Fibroblast of upper back skin (primary cell): ENCODE data around the gene RARB.

Source experiments
- DNase-seq: peaks from one replicate; pipeline ENCODE4 v3.0.0-alpha.2; 2013

RARB gene

DNA sequence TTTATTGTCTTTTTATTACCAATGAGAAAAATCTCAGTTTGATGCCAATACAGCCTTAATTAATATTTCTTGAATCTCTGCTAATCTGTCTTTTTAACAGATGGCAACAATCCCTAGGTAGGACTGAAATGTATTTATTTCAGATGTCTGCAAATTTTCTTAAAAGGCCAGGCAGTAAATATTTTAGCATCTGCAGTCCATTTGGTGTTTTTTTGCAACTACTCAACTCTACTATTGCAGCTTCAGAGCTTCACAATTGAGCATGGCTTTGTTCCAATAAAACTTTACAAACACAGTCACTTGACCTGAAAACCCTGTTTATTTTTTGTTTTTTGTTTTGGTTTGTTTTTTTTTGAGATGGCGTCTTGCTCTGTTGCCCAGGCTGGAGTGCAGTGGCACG is 82.7 kb downstream of the RARB start:
- DNase-seq: no peak

DNA sequence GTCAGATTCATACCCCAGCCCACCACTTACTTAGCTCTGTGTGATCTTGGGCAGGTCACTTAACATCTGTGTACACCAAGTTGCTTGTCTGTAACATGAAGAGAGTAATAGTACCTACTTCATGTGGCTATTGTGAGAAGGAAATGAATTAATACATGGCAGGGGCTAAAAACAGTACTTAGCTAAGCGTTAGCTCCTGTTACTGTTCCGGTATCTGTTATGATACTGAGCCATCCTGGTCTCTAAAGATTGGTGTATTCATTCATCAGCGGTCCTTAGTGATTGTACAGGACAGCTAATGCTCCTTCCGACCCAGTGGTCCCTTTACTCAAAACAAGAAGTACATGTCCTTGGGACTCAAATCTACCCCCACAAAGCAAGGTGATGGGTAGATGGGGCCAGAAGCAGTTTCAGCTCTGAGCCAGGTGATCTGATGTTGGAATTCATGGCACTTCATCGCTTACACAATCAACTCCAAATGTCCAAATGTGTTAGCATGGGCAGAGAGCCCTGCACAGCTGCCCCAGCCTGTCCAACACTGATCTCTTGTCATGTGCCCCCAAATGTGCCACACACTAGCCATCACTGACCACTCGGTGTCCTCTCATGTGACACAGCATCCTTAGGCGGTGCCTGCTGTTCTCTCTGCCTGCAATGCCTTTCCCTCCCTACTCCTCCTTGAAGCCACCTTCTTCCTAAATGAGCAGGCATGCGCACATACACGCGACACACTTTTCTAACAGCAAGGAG is 84.1 kb downstream of the RARB start:
- no peak for DNase-seq

DNA sequence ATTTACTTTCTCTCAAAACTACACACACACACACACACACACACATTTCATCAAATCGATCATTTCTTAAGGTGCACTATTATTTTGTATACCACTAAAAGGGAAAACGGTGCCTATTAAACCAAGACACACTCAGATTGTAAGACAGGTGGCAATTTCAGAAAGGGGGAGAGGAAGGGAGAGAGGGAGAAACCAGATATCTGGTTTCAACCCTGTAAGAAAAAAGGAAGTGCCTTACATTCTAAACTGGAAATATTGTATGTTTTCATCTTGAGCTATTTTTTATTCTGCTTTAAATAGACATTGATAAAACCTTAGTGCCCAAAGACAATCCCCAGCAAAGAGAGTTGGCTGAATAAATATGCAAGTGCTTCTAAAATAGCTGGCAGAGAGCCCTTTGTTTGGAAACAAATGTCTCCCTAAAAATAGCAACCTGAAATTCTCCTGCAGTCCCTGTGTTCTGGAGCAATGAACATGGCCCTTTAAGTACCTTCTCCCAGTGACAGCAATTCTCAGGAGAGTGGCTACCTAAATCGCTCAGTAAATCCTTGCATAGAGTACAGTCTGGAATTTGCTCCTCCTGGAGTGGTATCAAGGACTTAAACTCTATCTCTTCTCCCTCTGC is 85.7 kb downstream of the RARB start:
- no peak for DNase-seq

DNA sequence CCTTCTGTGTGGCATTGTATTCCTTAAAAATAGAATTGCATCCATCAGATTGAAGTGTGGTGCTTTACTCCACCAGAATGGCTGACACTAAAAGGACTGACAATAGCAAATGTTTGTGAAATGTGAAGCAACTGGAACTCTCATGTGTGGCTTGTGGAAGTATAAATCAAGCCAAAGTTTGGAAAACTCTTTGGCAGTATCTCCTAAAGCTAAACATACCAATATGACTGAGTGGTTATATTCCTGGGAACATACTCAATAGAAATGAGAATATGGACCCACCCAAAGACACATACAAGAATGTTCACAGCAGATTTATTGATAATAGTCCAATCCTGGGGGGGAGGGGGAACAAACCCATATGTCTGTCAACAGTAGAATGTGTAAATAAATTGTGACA is 87.1 kb downstream of the RARB start:
- DNase-seq: peak; percentile 71

DNA sequence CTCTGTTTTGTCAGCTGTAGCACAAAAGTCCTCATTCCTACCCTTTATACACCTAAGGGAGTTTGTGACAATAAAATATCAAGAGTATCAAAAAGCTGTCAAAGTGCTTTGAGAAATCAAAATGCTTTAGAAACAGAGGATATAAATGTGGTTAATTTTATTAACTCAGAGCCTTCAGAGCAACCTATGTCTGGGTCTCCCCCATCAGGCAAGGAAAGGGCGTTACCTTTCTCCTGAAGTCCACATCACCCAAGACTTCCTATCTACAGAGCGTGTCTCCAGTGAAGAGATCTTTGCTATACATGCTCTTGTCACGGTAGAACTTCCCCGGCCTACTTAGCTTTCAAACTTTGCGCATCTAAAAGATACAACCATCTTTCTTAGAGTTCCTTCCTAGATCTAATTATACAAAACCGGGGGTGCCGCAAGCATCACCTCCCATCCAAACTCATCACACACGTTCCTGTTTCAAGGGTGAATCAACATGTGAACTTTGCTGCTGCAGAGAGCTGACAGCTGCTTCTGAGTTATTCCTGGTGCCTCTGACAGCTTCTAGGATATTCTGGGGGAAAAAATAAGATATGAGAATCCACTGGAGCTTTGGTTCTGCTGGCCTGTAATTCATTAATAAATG is 93.0 kb downstream of the RARB start:
- no peak for DNase-seq

DNA sequence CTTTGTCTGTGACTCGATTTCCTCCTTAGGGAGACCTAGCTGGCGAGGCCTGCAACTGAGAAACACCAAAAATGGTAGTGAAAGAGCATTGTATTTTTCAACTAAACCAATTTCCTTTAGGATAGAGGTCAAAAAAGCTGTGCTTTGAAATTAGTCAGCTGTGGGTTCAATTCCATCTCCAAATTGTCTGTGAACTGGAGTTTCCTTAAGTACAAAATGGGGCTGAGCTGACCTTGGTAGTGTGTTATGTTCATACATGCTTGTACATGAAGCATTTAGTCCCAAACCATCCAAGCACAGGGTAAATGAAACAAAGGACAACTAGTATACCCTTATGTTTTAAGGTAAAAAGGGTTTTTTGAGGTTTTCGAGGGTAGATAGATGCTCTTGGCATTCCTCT is 99.3 kb downstream of the RARB start:
- no peak for DNase-seq

DNA sequence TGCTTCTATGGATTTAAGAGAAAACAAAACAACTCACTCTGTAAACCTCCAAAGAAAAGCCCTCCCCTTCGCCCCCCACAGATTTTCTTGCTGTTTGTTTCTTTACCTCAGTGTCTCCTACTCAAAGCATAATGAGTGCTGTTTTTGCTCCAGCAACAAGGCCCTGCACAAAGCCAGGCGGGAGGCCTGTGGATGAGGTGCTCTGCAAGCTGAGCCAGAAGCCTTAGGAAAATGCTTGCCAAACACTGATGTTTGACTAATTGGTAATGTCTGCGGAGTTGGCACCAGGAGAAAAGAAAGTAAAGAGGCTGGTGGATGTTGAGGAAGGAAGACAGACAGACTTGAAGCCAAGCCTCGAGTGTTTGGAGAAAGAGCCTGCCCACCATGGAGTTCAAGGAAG is 99.7 kb downstream of the RARB start:
- peak; percentile 57 for DNase-seq

DNA sequence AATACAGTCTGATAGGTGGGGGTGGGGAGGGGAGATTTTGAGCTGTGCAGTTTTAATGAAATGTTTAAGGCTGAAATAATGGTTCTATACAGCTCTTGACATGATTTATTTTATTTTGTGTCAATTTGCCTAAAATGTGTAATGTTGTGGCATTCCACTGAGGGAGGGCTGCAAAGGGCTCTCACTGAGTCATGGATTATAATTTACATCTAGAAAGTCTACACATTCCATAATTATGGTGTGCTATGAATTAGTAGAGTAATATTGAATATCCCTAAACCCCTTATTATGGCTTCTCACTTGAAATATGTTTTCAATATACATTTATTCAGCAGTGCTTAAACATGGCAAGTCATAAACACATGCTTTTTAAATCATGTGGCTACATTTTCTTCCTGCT is 103.9 kb downstream of the RARB start:
- peak; percentile 85 for DNase-seq

DNA sequence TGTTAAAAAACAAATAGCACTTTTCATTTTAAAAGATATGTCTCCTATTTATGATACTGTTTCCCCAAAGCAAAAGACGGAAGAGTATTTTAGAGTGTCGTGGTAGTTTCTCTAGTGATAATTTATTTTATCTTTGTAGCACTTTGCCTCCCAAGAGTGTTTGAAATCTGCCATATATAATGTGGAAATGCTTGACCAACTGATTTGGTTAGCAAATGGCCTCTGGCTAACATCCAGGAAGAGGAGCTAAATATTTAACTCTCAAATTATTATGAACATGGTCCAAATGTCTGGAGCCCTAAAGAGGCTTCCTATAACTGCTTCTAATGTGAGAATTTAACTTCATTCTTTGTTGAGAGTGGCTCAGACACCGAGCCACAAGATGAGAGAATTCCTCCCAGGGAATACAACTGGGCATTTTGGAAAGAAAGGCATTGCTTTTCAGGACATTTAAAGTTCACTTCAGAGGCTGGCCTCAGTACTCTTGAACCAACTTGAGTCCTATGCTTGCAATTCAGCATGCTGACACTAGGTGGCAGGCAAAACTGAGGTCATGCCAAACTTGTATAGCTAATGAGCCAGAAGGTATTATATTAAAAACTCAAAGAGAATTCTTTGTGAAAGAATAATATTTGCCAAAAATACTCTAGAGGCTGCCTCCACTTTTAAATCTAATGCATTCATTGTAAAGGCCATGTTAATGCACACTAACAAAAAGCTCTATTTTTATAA is 104.5 kb downstream of the RARB start:
- peak; percentile 48 for DNase-seq

DNA sequence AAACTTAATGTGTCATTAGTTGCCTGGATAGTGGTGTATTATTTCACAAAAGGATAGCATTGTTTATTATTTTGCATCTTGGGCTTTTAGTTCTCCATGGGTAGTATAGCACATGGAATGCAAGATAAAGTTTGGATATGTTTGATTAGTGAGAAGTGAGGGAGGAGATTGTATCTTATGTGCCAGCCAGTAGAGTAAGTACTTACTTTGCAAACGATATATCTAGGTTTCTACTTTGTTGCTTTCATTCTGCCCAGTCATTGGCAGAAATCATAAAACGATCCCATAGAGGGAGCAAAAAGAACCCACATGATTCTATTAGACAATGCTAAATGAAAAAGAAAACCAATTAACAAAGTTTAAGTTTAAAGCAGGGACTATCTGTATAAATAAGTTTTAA is 105.3 kb downstream of the RARB start:
- no peak for DNase-seq

DNA sequence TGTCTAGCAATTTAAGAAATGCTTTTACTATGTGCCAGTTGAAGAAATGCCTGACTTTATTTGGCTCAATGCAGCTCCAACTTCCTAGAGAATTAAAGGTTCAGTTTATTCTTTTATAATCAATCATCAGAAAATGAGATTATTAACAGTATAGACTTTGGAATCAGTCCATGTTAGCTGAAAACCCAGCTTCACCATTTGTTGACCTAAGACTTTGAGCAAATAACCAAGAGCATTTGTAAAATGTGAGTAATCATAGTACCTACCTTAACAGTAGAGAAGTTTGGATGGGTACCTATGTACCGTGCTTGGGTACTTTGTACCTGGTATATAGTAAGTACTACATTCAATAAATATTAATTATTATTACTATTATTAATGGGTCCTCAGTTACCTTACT is 105.9 kb downstream of the RARB start:
- no peak for DNase-seq

DNA sequence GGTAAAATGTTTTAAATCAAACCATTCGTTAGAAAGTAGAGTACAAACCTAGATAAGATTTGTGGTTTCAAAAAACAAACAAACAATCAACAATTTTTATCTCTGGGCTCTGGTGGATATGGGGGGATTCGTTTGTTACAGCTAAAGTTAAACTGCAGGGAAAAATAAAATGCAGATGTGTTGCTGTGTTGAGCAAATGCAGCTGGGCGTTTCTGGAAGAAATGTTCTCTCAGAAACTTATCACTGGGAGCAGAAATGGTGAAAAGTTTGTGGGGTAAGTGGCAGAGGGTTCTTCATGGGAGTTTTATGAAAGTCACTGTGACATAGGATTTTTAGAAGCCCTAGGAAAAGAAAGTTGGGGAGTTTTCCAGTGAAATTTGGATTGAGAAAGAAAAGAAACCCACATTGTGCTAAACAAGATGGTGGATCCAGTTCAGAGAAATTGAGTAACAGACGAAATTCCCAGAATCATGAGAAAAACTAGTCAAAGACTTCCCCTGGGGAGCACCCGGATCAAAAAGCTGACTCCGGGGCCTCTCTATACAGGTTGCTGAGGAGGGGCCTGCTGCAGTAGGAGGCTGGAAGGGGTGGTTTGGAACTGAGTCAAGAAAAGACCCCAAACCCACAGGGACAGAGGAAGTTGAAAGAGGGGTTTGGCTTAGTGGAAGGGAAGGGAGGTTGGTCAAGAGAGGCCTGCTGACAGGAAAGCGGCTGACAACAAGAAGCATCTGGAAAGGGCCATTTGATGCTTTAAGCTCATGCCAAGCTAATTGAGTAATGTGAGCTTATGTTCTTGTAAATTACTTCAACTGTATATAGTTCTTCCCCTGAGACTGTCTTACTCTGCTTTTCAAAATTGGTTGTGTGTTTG is 108.7 kb downstream of the RARB start:
- peak; percentile 69 for DNase-seq

DNA sequence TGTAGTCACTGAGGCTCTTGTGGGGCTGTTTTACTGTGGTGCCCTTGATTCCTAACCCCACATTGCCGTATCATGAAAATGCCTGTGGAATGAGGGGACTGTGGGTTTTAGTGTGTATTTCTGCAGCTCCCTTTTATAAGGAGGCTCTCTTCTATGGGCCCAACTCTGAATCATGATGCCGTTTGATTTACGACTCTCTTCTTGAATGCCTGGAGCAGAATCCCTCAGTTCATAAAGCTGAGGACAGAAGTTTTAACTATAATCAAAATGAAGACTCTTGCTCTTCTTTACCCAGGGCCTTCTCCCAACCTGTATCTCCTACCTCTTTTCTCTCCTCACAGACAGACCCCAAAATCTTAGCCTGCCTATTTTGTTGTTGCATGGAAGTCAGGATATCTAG is 109.5 kb downstream of the RARB start:
- DNase-seq: no peak

DNA sequence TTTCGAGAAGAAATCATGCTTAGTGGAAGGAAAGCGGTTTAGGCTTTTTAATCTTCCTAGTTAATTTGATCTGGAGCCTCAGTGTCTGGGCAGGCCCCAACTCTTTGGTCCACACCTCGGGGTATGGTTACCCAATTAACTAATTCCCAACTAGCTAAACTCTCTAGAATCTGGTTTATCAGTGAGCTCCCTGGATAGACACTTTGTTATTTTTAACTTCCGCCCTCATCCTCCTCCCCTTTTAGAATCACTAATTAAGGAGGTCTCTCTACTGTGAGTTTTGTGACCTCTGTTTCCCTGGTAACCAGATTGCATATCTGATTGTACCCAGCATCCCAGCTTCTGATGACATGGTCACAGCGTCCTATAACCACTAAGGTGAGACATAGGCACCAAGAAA is 112.2 kb downstream of the RARB start:
- DNase-seq: no peak

DNA sequence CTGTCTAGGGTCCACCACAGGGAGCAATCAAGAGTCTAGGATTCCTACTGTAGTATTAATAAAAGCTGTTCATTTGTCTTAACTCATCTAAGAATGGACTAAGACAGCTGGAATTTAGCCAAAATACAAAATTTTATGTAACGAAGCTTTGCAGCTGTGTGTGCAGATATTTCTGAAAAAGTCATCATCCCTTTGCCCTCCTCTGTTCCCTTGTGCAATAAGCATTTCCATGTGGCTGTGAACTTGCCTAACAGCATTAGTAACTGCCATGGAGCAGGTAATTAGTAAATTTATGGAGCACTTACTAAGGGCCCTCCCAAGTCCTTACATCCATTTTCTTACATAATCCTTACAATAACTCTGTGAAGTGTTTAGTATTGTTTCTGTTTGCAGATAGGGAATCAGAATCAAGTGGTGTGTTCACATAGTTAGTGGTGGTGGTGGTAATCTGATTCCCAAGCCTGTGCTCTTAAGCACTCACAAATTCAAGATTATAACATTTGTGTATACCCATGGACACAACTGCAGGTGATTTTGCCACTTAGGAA is 114.5 kb downstream of the RARB start:
- DNase-seq: peak; percentile 55

DNA sequence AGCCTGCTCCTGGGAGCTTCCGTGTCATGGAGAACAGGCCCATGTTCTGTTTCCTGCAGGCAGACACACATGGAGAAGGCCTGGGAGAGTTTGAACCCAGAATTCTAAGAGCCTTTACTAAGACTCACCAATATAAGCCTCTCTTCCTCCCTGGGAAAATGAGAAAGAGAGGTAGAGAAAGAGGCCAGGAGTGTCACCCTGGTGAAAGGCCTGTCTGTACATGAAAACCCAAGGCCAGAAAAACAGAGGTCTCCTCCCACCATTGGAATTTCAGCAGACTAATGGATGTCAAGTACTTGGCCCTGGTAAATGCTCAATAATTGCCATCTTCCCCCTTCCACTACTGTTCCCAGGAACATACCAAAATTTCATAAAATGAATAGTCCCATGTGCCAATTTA is 119.0 kb downstream of the RARB start:
- DNase-seq: no peak

DNA sequence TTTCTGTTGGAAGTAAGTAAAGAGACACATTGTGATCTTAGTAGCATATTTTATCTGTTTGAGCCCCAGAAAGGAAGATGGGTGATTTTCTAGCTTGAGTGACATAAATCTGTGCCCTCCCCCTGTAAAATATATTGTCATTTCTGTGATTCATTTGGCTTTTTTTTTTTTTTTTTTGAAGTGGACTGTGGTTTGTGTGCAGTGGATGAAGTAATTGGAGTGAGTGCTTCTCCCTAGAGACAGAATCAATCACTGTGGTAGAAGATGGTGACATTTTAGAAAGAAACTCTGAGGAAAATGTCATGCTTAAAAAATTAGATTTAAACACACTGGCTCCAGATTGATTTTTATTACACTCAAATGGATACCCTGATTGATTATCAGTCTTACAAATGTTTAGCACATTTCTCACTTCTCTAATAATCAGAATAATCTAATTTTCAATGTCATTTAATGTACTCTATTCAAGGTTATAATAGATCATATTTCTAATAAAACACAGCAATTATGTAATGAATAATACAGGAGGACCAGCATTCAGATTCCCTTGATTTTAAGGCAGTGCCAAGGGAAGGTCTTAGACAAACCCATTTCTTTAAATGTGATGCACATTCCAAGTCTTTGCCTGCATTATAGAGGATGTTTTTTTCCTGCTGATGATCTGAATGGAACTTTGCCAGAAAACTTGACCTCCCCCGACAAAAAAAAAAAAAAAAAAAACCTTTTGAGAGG is 120.0 kb downstream of the RARB start:
- DNase-seq: peak; percentile 85

DNA sequence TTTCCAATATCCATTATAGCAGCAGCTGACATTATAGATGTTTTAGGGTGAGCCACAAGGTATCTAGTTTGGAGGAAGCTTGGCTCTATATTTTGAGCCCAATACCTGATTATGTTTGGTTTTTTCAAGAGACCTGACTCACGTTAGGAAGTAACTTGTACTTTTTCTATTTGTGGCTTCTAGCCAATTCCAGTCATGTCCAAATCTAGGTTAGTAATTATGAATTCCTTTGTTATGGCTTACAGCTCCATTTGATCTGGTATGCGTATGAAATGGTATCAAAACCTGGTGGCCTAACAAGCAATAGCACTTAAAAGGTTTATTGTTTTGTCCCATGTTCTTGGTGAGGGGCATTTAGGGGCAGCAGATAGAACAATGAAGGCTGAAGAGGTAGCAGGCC is 120.8 kb downstream of the RARB start:
- no peak for DNase-seq

DNA sequence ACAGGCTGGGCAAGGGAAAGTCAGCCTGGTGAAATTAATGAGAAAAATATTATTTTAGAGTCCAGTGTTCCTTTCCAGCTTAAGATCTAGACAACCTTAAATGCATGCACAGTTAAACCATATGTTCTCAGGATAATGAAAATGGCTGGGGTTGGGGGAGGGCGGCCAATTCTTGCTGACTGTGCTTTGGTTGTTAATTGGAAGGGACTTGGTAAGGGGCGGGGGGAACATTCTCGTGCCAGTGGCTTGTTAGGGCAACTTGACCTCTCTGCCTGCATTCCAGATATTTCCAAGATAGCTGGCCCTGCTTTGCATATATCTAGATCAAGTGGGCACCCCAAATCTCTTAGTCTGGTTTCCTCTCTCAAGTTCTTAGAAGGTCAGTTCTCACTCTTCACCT is 124.2 kb downstream of the RARB start:
- no peak for DNase-seq

DNA sequence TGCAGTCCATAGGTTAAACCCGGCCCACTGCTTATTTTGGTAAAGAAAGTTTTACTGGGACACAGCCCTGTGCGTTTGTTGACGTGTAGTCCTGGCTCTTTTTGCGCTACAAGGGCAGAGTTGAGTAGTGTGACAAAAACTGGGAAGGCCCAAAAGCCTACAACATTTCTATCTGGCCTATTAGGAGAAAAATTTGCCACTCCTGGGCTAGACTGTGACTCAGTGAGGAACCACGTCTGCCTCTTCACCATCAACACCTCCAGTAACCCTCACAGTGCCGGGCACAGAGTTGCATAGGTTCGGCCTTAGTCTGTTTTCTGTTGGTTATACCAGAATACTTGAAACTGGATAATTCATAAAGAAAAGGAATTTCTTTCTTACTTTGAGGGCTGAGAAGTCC is 126.3 kb downstream of the RARB start:
- no peak for DNase-seq

DNA sequence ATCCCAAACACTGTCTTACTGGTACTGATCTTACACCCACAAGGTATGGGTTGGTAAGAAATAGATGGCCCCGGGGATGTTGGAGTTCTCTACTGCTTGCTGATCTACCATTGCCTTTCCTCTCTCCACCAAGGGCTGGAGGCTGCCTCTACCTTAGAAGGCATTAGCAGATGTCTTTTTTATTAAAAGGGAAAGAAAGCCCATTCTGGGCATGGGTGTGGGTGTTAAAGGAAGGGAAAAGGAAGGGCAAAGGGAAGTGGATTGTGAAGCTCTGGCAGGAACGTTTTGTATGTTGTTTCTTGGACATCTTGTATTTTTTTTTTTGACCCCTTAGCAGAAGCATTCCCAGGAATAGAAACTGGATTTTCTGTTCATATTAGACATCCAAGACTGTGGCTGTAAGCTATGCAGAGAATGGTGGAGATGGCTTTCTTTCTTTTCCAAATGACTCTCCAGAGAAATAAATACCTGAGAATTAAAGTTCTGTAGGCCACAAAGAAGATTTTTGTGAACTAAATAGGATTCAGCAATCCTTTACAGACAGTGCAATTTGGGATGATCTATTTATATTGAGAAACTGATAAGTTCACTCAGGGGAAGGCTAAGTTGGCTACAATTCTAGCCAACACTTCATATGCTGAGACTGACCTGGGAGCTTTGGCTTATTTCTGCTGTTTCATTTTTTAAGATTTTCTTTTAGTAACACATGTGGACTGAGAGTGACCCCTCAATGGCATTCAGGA is 127.8 kb downstream of the RARB start:
- peak; percentile 87 for DNase-seq
